Measurements from ENCODE around the gene MAML2.

GRCh38 chr11:96222102-96222501 is 120.9 kb downstream of the MAML2 start:
- TF ChIP-seq CTCF (conservative IDR thresholded peaks at IDR 0.05; ENCODE audit: low read length) (no peak), EZH2phosphoT487 (IDR thresholded peaks at IDR 0.05; ENCODE audit: borderline replicate concordance, low read depth, low read length) (no peak)
